Tibial artery (tissue), 4 donors: ENCODE results near the gene ACVR1.

Experiments used
- DNase-seq, 2 donors: peaks; one replicate each; pipeline ENCODE4 v3.0.0-alpha.2; 2019
- H3K27ac ChIP-seq, 2 donors: fragments of 200-600 bp; sonication (generic) in 1 of 2; 1 replicate in 1 of 2; 2 replicates in 1 of 2; pipeline ENCODE4 v1.5.1; 2018 to 2019; ENCODE audit warnings: mild to moderate bottlenecking in 1 of 2
- H3K27me3 ChIP-seq, 2 donors: fragments of 200-600 bp; sonication (generic) in 1 of 2; one replicate each; pipeline versions ENCODE4 v1.5.1 to v1.6.0; 2016 to 2019
- H3K36me3 ChIP-seq, 3 donors: fragments of 200-600 bp; sonication (generic) in 2 of 3; one replicate each; pipeline ENCODE4 v1.5.1; 2016 to 2019; ENCODE audit warnings: mild to moderate bottlenecking in 2 of 3
- H3K4me1 ChIP-seq, 4 donors: fragments of 200-600 bp; sonication (generic) in 2 of 4; 1 replicate in 3 of 4; 2 replicates in 1 of 4; pipeline ENCODE4 v1.5.1; 2016 to 2019
- H3K4me3 ChIP-seq, 2 donors: fragments of 200-600 bp; sonication (generic) in 1 of 2; 1 replicate in 1 of 2; 2 replicates in 1 of 2; pipeline ENCODE4 v1.5.1; 2018 to 2019; ENCODE audit warnings: mild to moderate bottlenecking in 2 of 2
- H3K9me3 ChIP-seq, 3 donors: fragments of 200-600 bp; sonication (generic) in 1 of 3; one replicate each; pipeline ENCODE4 v1.5.1; 2016 to 2019
- CTCF ChIP-seq, 2 experiments: fragments of 200-600 bp in 1 of 2; fragments of 450-650 bp in 1 of 2; IDR thresholded peaks; one replicate each; pipeline ENCODE4 v1.5.1; 2017 to 2019; ENCODE audit warnings: antibody characterized with exemption in 2 of 2, mild to moderate bottlenecking in 1 of 2, moderate library complexity in 1 of 2
- intact Hi-C: fragments of 100-400 bp; cut with DNase I; formaldehyde crosslinking; loops from one replicate; pipeline ENCODE4 v1.15.0; 2023; ENCODE audit warnings: low total_unique reads

ACVR1 gene

GRCh38 chr2:157903626-157904025 lies 27.5 kb upstream of the ACVR1 start:
- no peaks in the 10 kb centered on the region for H3K4me1 ChIP-seq
- no peaks in the 10 kb centered on the region for H3K27me3 ChIP-seq
- no peaks in the 10 kb centered on the region for H3K36me3 ChIP-seq
- no peak overlapping the region for H3K27ac ChIP-seq
- no peak for DNase-seq
- intact Hi-C loops: no loop called here
- no peak overlapping the region for H3K4me3 ChIP-seq
- no peak for TF ChIP-seq CTCF (IDR thresholded peaks at IDR 0.05)
- no peaks in the 10 kb centered on the region for H3K9me3 ChIP-seq

- Histone ChIP-seq H3K36me3 (no peaks in the 10 kb centered on the region), H3K27me3 (no peaks in the 10 kb centered on the region), H3K4me3 (no peak overlapping the region), H3K9me3 (no peaks in the 10 kb centered on the region), H3K27ac (no peak overlapping the region), H3K4me1 (no peaks in the 10 kb centered on the region)
- intact Hi-C loops: no loop called here
- no peak for TF ChIP-seq CTCF (IDR thresholded peaks at IDR 0.05)
- DNase-seq: no peak
Measured at GRCh38 chr2:157903151-157903550, 27.0 kb upstream of the ACVR1 start.

GRCh38 chr2:157902692-157903091 lies 26.6 kb upstream of the ACVR1 start:
- no peak for TF ChIP-seq CTCF (IDR thresholded peaks at IDR 0.05)
- Histone ChIP-seq H3K27ac (no peak overlapping the region), H3K9me3 (no peaks in the 10 kb centered on the region), H3K4me1 (no peaks in the 10 kb centered on the region), H3K36me3 (no peaks in the 10 kb centered on the region), H3K27me3 (no peaks in the 10 kb centered on the region), H3K4me3 (no peak overlapping the region)
- no peak for DNase-seq
- intact Hi-C loops: no loop called here

GRCh38 chr2:157901325-157901724 lies 25.2 kb upstream of the ACVR1 start:
- no peak for DNase-seq
- no peaks in the 10 kb centered on the region for H3K9me3 ChIP-seq

GRCh38 chr2:157900684-157901083 lies 24.6 kb upstream of the ACVR1 start:
- H3K4me3 ChIP-seq: no peak overlapping the region
- TF ChIP-seq CTCF (IDR thresholded peaks at IDR 0.05): no peak
- DNase-seq: no peak
- H3K36me3 ChIP-seq: no peaks in the 10 kb centered on the region
- H3K4me1 ChIP-seq: no peaks in the 10 kb centered on the region
- no peak overlapping the region for H3K27ac ChIP-seq
- H3K27me3 ChIP-seq: no peaks in the 10 kb centered on the region
- intact Hi-C loops: no loop called here
- H3K9me3 ChIP-seq: no peaks in the 10 kb centered on the region

More at GRCh38 chr2:157901325-157901724, 25.2 kb upstream of the ACVR1 start:
- H3K27me3 ChIP-seq: no peaks in the 10 kb centered on the region
- no peak for TF ChIP-seq CTCF (IDR thresholded peaks at IDR 0.05)
- H3K4me1 ChIP-seq: no peaks in the 10 kb centered on the region
- H3K27ac ChIP-seq: no peak overlapping the region
- intact Hi-C loops: no loop called here
- no peak overlapping the region for H3K4me3 ChIP-seq
- H3K36me3 ChIP-seq: no peaks in the 10 kb centered on the region

GRCh38 chr2:157900203-157900602 lies 24.1 kb upstream of the ACVR1 start:
- no peak for TF ChIP-seq CTCF (IDR thresholded peaks at IDR 0.05)
- Histone ChIP-seq H3K27ac (no peak overlapping the region), H3K4me3 (no peak overlapping the region), H3K9me3 (no peaks in the 10 kb centered on the region), H3K36me3 (no peaks in the 10 kb centered on the region), H3K27me3 (no peaks in the 10 kb centered on the region), H3K4me1 (no peaks in the 10 kb centered on the region)
- intact Hi-C loops: no loop called here
- no peak for DNase-seq
